ENCODE results near the gene CYP1B1.

CYP1B1 gene

GRCh38 chr2:38074764-38075506, 1.0 kb downstream of the CYP1B1 start:
- no peak for DNase-seq (ENCODE audit: low read depth)

- DNase-seq (ENCODE audit: low read depth): no peak
Observed at GRCh38 chr2:38074058-38074763, 1.7 kb downstream of the CYP1B1 start.

GRCh38 chr2:38073211-38074057, 2.5 kb downstream of the CYP1B1 start:
- DNase-seq (ENCODE audit: low read depth): no peak

- no peak for DNase-seq (ENCODE audit: low read depth)
Observed at GRCh38 chr2:38070438-38070837, 5.5 kb downstream of the CYP1B1 start.

GRCh38 chr2:38068234-38068633, 7.7 kb downstream of the CYP1B1 start:
- DNase-seq (ENCODE audit: low read depth): no peak

GRCh38 chr2:38066421-38067115, 9.4 kb downstream of the CYP1B1 start:
- DNase-seq (ENCODE audit: low read depth): no peak

- DNase-seq (ENCODE audit: low read depth): no peak
Observed at GRCh38 chr2:38065502-38066135, 10.3 kb downstream of the CYP1B1 start.

- no peak for DNase-seq (ENCODE audit: low read depth)
Observed at GRCh38 chr2:38064801-38065501, 11.0 kb downstream of the CYP1B1 start.

- no peak for DNase-seq (ENCODE audit: low read depth)
Observed at GRCh38 chr2:38060236-38061018, 15.5 kb downstream of the CYP1B1 start.

- no peak for DNase-seq (ENCODE audit: low read depth)
Observed at GRCh38 chr2:38057651-38058410, 18.1 kb downstream of the CYP1B1 start.

GRCh38 chr2:38056216-38056615, 19.7 kb downstream of the CYP1B1 start:
- DNase-seq (ENCODE audit: low read depth): no peak

GRCh38 chr2:38045811-38046210, 30.1 kb downstream of the CYP1B1 start:
- DNase-seq (ENCODE audit: low read depth): no peak

GRCh38 chr2:38039121-38039910, 36.6 kb downstream of the CYP1B1 start:
- DNase-seq (ENCODE audit: low read depth): no peak

GRCh38 chr2:38038682-38039081, 37.3 kb downstream of the CYP1B1 start:
- DNase-seq (ENCODE audit: low read depth): no peak

GRCh38 chr2:38037757-38038621, 38.0 kb downstream of the CYP1B1 start:
- no peak for DNase-seq (ENCODE audit: low read depth)

GRCh38 chr2:38037325-38037724, 38.6 kb downstream of the CYP1B1 start:
- DNase-seq (ENCODE audit: low read depth): no peak

GRCh38 chr2:38035968-38036367, 40.0 kb downstream of the CYP1B1 start:
- DNase-seq (ENCODE audit: low read depth): no peak

GRCh38 chr2:38033646-38034045, 42.3 kb downstream of the CYP1B1 start:
- no peak for DNase-seq (ENCODE audit: low read depth)
